Fibroblast of skin of back (primary cell): Measurements from ENCODE around the gene CRCP.

Experiments used
- DNase-seq: peaks from one replicate; pipeline ENCODE4 v3.0.0-alpha.2; 2013

Gene CRCP

DNA sequence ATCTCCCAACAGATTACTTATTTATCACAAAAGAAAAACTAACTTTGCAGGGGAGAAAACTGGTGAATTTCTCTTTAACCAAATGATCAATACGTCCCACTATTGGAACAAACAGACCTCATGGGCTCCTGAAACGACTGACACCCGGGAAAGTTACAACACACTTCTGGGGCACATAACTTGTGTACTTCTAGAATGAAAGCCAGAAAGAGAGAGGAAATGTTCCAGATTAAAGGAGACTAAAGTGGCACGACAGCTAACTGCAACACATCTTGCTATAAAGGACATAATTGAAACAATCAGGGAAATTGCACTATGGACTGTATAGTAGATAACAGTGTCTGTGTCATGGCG lies 75.8 kb downstream of the CRCP start:
- no peak for DNase-seq

DNA sequence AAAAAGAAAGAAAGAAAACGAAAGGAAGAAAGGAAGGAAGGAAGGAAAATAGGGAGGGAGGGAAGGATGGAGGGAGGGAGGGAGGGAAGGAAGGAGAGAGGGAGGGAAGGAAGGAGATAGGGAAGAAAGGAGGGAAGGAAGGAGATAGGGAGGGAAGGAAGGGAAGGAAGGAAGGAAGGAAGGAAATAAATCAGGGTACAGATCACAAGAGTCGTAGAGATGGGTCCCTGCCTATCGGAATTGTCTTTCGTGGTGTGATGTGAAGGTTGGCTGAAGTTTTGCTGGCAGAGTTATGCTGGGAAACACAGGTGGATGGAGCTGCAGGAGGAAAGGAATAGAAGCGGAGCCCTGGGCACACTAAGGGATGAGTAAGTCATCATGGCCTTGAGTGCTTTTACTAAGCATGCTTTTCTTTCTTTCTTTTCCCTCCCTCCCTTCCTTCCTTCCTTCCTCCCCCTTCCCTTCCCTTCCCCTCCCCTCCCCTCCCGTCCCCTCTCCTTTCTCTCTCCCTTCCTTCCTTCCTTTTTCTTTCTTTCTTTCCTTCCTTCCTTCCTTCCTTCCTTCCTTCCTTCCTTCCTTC lies 78.6 kb downstream of the CRCP start:
- no peak for DNase-seq

DNA sequence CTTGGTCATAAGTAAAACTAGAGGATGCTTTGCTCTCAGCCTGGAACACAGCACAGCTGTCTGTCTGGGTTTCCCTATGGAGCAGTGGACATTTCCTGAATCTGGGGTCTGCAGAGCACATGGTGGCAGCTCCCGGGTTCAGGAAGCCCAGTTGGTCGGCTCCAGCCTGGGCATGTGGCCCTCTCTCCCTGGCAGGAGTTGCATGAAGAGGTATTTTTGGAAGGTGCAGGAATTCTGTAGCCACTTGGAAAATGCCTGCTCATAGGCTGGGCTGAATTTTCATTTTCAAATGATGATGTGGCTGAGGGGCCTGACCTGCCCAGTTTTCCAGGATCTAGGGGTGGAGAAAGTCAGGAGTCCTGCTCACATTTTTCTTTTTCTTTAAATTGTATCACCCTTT lies 83.8 kb downstream of the CRCP start:
- DNase-seq, result no peak

DNA sequence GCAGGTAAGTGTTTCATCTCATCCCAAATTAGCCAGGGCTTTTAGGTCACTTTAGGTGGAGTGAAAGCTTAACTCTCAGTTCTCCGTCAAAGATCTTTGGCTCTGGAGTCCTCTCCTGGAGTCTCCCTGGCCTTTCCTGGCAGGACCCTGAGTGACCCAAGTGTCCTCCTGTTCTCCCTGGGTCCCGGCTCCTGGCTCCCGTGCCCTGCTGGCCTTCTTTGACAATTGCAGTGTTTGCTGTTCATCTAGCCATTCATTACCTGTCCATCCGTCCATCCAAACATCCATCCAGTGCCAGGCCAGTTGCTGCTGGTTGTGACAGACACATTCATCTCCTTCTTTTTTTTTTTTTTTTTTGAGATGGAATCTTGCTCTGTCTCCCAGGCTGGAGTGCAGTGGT lies 84.3 kb downstream of the CRCP start:
- no peak for DNase-seq

DNA sequence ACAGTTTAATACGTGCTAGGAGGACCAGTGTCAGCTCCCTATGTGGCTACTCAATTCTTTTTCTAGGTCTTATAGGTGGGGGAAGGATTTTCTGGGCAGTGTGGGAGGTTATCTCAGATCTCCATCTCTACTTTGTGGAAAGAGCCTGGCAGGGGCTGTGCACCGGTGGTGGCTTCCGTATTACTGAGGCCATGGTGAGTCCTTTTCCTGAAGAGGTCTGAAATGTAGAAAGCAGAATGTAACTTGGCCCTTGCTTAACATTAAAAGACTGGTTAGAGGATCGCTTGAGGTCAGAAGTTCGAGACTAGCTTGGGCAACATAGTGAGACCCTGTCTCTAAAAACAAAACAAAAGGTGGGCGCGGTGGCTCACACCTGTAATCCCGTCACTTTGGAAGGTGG lies 87.8 kb downstream of the CRCP start:
- DNase-seq, result no peak
